Stimulated activated CD4-positive, alpha-beta T cell treated with anti-CD3 and anti-CD28 coated beads, Interleukin-2, amount 100 ng/mL, for 4 hours (primary cell): ENCODE data around the gene IGHMBP2.
"Not testable (repeated sequence)": the region's sequence is repeated elsewhere in the genome, so short reads cannot be mapped to it uniquely, and the experiment has no call there.

Experiments
- DNase-seq: peaks from one replicate; pipeline ENCODE4 v3.0.0-alpha.2; 2020; ENCODE audit warnings: low read depth

IGHMBP2 gene

GRCh38 chr11:68962527-68963250, 59.0 kb downstream of the IGHMBP2 start:
- no peak for DNase-seq

- DNase-seq = no peak
These were observed 60.1 kb downstream of the IGHMBP2 start for GRCh38 chr11:68963779-68964178.

- no peak for DNase-seq
These were observed 62.5 kb downstream of the IGHMBP2 start for GRCh38 chr11:68965901-68966853.

DNA sequence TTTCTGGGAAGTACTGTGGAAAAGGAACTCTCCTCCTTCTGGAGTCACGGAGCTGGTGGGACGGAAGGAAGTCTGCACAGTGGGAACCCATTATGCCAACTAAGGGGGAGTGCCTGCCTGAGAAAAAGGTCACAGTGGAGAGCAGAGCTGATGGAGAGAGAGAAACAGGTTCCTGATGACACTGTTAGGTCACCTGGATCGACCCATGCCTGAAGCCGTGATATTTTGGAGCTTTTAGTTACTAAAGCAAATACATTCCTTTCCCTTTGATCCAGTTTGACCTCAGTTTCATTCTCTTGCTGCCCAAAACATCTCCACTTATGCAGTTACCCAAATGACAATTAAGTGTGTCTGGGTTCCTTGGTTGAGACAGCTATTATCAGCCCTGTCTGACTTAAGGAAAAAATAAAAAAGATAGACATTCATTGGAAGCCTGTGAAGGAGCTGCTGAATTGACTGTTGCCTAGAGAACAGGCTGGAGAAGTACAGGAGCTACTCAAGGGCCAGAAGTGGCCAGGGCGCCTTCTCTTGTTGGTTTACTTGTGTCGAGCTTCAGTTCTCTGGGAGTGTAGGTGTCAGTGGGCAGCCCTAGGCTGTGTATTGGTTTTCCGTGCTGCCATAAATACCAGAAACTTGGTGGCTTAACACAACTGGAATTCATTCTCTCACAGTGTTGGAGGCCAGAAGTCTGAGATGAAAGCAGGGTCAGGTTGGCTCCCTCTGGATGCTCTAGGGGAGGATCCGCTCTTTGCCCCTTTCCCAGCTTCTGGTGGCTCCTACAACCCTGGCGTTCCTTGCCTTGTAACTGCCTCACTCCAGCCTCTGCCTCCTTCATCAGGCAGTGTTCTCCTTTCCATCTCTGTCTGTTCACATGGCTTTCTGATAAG, 63.4 kb downstream of the IGHMBP2 start:
- no peak for DNase-seq

DNA sequence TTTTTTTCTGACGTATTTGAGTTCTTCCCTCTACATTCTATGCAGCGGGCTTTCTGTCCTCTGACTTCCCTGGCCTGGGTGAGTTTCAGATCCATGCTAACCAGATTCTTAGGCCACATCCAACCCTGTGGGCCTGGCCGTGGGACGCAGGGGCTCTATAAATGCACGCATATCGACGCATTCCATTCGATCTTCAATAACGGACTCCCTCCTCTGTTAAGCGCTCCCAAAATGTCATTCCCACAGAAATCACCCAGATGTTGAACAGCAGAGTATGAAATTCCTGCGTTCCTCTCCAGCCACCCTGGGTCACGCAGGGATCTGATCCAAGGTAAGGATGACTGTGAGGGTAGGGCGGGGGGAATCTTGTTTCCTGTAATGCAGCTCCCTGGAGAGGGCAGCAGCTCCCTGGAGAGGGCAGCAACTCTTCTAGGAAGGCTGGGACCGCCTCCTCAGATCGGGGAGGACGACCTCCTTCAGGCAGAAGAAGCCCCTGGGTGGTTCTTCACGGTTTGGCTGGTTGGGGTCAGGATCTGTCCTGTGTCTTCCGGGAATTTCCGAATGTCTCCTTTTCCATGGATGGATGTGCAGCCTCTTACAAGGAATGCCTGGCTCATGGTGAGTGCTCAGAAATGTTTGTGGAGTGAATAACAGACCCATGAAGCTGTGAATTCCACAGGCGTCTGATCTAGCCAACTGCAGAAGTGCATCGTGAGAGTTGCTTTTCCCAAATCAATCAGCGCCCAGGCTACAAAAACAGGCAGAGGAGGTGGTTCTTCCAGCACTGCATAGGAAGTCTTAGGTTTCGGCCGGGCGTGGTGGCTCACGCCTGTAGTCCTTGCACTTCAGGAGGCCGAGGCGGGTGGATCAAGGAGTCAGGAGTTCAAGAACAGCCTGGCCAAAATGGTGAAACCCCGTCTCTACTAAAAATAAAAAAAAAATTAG, 64.9 kb downstream of the IGHMBP2 start:
- DNase-seq = no peak

- DNase-seq = no peak
These were observed 65.7 kb downstream of the IGHMBP2 start for GRCh38 chr11:68969386-68969785.

DNA sequence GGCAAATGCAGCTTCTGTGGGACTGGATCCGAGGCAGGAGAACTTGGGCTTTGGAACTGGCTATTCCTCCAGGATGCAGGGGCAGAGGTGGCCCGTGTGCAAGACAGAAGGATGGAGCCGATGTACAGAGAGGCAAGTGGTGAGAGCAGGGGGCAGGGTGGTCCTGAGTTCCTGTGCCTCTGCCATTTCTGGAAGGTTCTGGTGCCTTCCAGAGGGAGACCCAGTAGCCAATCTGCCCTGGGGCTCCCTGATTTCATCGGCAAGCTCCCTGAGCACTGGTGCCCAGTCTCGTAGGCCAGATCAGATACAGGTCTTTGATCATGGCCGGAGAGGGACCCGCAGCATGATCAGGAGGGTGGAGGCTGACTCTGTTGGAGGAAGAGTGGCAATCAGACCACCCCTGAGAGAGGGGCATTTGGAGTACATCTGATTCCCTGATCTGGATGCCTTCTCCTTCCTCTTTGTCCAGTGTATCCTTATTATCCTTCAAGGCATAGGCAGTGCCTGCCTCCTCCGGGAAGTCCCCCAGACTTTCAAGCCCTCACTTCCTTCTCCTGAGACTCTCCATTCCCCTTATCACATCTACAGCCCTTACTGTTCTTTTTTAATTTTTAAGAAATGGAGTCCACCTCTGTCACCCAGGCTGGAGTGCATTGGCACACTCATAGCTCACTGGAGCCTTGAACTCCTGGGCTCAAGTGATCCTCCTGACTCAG, 67.4 kb downstream of the IGHMBP2 start:
- no peak for DNase-seq

DNA sequence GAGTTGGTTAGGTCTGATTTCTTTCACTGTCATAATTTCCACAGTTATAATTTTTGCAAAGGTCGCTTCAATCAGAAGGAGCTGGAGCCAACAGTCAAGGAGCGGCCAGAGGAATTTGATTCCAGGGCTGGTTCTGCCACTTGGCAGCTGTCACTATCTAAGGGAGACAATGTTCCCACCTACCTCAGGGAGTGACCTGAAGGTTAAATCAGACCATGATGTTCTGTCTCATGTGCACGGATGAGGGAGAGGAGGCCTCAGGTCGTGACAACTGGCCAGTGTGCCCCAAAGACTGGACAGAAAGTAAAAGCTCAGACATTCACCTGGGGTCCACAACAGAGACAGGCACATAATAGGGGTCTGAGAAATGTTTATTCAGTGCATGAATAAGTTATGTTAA, 69.5 kb downstream of the IGHMBP2 start:
- no peak for DNase-seq

DNA sequence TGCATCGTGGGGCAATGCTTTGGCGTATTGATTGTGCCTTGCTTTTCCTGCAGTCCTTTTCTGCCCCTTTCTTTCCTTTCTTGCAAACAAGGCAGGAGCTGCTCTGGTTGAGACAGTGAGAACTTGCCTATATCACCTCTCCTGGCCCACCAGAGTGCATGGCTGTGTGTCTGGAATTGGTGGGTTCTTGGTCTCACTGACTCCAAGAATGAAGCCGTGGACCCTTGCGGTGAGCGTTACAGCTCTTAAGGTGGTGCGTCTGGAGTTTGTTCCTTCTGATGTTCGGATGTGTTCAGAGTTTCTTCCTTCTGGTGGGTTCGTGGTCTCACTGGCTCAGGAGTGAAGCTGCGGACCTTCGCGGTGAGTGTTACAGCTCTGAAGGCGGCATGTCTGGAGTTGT, 70.0 kb downstream of the IGHMBP2 start:
- not testable (repeated sequence) for DNase-seq

DNA sequence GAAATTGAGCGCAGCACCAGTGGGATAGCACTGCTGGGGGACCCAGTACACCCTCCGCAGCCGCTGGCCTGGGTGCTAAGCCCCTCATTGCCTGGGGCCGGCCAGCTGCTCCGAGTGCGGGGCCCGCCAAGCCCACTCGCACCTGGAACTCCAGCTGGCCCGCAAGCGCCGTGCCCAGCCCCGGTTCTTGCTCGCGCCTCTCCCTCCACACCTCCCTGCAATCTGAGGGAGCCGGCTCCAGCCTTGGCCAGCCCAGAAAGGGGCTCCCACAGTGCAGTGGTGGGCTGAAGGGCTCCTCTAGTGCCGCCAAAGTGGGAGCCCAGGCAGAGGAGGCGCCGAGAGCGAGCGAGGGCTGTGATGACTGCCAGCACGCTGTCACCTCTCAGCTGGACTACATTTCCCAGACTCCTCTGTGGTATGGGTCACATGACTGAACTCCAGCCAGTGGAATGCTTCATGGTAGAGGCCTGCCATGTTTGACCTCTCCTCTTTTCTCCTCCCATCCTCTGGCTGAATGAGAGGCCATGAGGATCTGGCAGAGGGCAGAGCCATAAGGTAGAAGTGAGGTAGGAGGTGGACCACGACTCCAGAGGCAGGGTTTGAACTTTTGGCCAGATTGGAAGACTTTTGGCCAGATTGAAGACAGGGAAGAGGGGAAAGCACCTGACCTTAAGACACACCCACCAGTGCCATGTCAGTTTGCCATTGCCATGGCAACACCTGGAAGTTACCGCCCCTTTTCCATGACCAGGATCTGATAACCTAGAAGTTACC, 70.9 kb downstream of the IGHMBP2 start:
- no peak for DNase-seq

DNA sequence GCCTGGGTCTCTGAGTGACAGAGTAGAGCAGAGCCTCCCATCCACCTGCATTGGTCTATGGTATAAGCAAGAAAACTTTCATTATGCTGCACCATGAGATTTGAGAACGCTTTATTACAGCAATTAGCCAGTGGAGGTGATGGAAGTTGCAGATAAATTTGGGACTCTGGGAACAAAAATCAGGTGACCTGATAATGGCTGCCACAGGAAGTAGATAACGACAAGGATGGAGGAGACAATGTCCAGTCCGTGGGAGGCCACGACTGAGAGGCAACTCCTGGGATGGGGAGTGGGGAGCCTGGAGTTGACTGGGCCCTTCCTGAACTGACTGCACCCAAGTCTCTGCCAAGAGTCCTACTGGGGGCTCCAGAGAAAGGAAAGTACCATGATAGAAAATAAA, 72.4 kb downstream of the IGHMBP2 start:
- no peak for DNase-seq

DNA sequence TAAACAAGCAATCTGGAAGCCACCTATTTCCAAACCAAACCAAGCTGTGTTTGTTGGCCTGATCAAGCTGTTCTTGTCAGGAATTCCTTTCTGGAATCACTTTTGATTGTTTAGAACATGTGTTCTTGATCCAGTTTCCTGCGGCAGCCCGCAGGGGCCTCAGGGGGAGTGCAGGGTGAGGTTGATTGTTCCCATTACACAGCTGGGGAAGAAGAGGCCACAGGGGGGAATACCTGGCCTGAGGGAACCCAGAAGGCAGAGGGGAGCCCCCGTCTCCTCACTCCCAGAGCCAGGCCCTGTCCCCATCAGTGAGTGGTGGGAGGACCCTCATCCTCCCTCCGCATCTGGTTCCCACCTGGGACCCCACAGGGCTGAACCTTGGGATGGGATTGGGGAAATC, 72.9 kb downstream of the IGHMBP2 start:
- DNase-seq = no peak

GRCh38 chr11:68977781-68978625, 74.3 kb downstream of the IGHMBP2 start:
- no peak for DNase-seq

- DNase-seq = no peak
These were observed 74.9 kb downstream of the IGHMBP2 start for GRCh38 chr11:68978626-68978930.

DNA sequence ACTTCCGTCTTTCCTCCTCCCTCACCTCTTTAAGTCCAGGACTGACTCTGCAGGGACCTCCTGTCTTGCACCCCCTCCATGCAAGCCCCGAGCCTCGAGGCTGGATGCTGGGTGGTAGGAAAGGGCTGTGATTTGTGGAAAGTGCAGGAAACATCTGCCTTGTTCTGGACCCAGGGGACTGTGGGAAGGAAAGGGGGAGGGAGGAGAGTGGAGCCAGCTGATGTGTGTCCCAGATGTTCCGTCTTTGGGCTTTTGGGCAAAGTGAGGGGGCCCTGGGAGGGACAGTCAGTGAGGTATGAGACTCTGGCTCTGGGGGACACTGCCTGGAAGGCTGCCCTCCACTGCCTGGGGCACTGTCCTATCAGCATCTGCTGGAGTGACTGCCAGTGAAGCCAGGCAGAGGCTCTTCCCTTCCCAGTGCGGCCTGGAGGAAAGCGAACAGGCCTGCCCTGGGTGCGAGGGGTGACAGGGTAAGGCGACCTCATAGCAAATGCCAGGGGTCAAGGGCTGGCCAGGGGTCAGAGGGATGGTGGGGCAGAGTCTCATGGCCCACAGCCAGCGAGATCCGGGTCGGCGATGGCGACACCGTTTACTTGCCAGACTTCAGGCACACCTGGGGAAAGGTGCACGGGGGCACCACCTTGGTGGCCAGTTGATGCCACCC, 75.4 kb downstream of the IGHMBP2 start:
- DNase-seq = no peak

DNA sequence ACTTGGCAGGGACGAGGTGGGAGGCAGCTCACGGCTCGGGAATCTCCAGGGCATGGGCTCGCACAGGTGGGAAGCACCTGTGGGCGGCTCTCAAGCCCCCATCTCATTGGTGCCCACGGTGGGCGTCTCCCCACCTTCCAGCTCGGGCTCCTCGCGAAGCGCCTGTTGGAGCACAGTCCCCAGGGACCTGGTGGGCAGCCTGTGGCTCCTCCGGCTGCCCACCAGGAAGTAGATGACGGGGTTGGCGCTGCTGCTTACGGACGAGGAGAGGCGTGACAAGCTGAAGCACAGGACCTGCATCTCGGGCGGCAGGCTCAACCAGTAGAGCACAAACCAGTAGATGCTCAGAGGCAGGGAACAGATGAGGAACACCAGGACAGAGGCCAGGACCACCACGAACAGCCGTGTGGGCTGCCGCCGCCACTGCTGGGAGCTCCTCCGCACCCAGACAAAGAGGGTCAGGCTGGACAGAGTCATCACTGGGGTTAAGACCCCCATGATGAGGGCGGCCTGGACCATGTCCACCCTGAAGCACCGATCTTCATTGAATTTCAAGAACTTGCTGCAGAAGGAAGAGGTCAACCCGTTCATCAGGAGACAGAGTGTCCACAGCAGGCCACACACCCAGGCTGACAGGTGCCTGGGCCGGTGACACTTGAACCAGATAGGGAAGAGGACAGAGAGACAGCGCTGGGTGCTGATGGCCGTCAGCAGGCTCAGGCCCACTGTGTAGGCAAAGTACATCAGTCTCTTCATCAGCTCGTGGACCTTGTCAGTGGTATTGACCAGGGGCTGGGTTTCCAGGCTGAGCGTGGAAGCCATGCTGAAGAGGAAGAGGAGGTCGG, 76.5 kb downstream of the IGHMBP2 start:
- no peak for DNase-seq

DNA sequence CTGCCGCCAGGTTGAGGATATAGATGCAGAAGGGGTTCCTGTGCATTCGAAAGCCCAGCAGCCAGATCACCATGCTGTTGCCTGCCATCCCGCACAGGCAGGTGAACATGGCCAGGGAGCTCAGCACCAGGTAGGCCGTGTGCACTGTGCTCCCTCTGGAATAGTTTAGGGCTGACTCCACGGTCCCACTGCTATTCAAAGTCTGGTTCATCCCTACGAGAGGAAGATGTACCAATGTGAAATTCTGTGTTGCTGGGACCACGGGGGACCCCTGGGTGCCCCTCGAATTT, 77.0 kb downstream of the IGHMBP2 start, which contains the start of gene MRGPRD:
Gene MRGPRD, minus strand, starts transcription at position 211 of the 290 bp plus-strand sequence. Its CDS starts 0 bp downstream, at position 211.
- no peak for DNase-seq
